Neural cell (in vitro differentiated cells): ENCODE measurements around the gene FOSL2. TPM values are rescaled to one million over a fixed set of nuclear protein-coding genes. Genes with fewer than 3 reads are reported as not detected.

Source experiments
- H2AFZ ChIP-seq: fragments of 200-600, 300-800 bp; sonication (generic), shearing (Covaris generic); 2 replicates; pipeline ENCODE4 v1.6.0; 2014; ENCODE audit warnings: low read depth, mild to moderate bottlenecking, antibody characterized with exemption, low read length, moderate library complexity
- H3F3A ChIP-seq: fragments of 200-600 bp; shearing (Covaris generic); 2 replicates; pipeline ENCODE4 v1.6.1; 2016; ENCODE audit warnings: mild to moderate bottlenecking, moderate library complexity, mixed read lengths, antibody characterized with exemption, low read length; ENCODE audit not compliant: insufficient read depth, poor library complexity, severe bottlenecking
- H3K27ac ChIP-seq: fragments of 200-600, 300-800 bp; sonication (generic), shearing (Covaris generic); 2 replicates; pipeline ENCODE4 v1.5.1; 2014; ENCODE audit warnings: mild to moderate bottlenecking, low read length, moderate library complexity
- H3K27me3 ChIP-seq: fragments of 300-800, 200-600 bp; sonication (generic), shearing (Covaris generic); 2 replicates; pipeline ENCODE4 v1.6.0; 2014; ENCODE audit warnings: mild to moderate bottlenecking, low read depth, low read length, moderate library complexity; ENCODE audit not compliant: insufficient read depth
- H3K36me3 ChIP-seq: fragments of 300-800, 200-600 bp; sonication (generic), shearing (Covaris generic); 2 replicates; pipeline ENCODE4 v1.5.1; 2014; ENCODE audit warnings: mild to moderate bottlenecking, antibody characterized with exemption, low read length, moderate library complexity; ENCODE audit not compliant: insufficient read depth
- H3K4me2 ChIP-seq: fragments of 300-800, 200-600 bp; sonication (generic), shearing (Covaris generic); 2 replicates; pipeline ENCODE4 v1.6.0; 2014; ENCODE audit warnings: mild to moderate bottlenecking, low read length
- H3K4me3 ChIP-seq: fragments of 300-800, 200-600 bp; sonication (generic), shearing (Covaris generic); 2 replicates; pipeline ENCODE4 v1.5.1; 2014; ENCODE audit warnings: mild to moderate bottlenecking, low read length, moderate library complexity
- H3K79me2 ChIP-seq: fragments of 200-600 bp; shearing (Covaris generic); replicated peaks from 2 replicates; pipeline ENCODE4 v1.6.0; 2014; ENCODE audit warnings: mild to moderate bottlenecking, low read length, moderate library complexity; ENCODE audit not compliant: insufficient read depth
- H3K9ac ChIP-seq: fragments of 300-800, 200-600 bp; sonication (generic), shearing (Covaris generic); 2 replicates; pipeline ENCODE4 v1.6.1; 2016; ENCODE audit warnings: mild to moderate bottlenecking, low read length, mixed read lengths
- H3K9me2 ChIP-seq: fragments of 200-600 bp; shearing (Covaris generic); 2 replicates; pipeline ENCODE4 v1.6.1; 2016; ENCODE audit warnings: mild to moderate bottlenecking, low read length, mixed read lengths; ENCODE audit not compliant: insufficient read depth
- H3K9me3 ChIP-seq: fragments of 200-600, 300-800 bp; sonication (generic), shearing (Covaris generic); 2 replicates; pipeline ENCODE4 v1.6.1; 2016; ENCODE audit warnings: mild to moderate bottlenecking, mixed run types, low read length, moderate library complexity, mixed read lengths
- H4K20me1 ChIP-seq: fragments of 200-600 bp; shearing (Covaris generic); 2 replicates; pipeline ENCODE4 v1.6.1; 2016; ENCODE audit warnings: mild to moderate bottlenecking, mixed run types; ENCODE audit not compliant: insufficient read depth
- EP300 ChIP-seq: fragments of 450-650 bp; conservative IDR thresholded peaks from 2 replicates; pipeline ENCODE4 v1.6.1; 2014; ENCODE audit warnings: antibody characterized with exemption, mild to moderate bottlenecking, moderate library complexity; ENCODE audit not compliant: poor library complexity, severe bottlenecking
- EZH2 ChIP-seq: fragments of 200-600, 300-800 bp; shearing (Covaris generic), sonication (generic); IDR thresholded peaks from 2 replicates; pipeline ENCODE4 v1.6.1; 2014; ENCODE audit warnings: antibody characterized with exemption, low read length, borderline replicate concordance, mild to moderate bottlenecking; ENCODE audit not compliant: insufficient read depth, poor library complexity, severe bottlenecking
- MXI1 ChIP-seq: fragments of 450-650 bp; conservative IDR thresholded peaks from 2 replicates; pipeline ENCODE4 v1.6.1; 2014; ENCODE audit warnings: antibody characterized with exemption, mild to moderate bottlenecking; ENCODE audit not compliant: poor library complexity, severe bottlenecking
- POLR2AphosphoS5 ChIP-seq: IDR thresholded peaks from 2 replicates; pipeline ENCODE4 v1.6.1; 2012
- RAD21 ChIP-seq: fragments of 450-650 bp; conservative IDR thresholded peaks from 2 replicates; pipeline ENCODE4 v1.6.1; 2014; ENCODE audit warnings: antibody characterized with exemption, mild to moderate bottlenecking, moderate library complexity
- SMC3 ChIP-seq: fragments of 450-650 bp; conservative IDR thresholded peaks from 2 replicates; pipeline ENCODE4 v1.6.1; 2014; ENCODE audit warnings: antibody characterized with exemption, mild to moderate bottlenecking, moderate library complexity; ENCODE audit not compliant: poor library complexity
- TAF1 ChIP-seq: IDR thresholded peaks from 2 replicates; pipeline ENCODE4 v1.6.1; 2012; ENCODE audit warnings: low read depth
- polyA plus RNA-seq: library from polyadenylated mRNA; depleted of rRNA; stranded (reverse); fragments of >200 nt; gene quantifications from 2 replicates; pipeline ENCODE4 v1.2.3, GENCODE V29; 2014
- TF ChIP-seq, protein P1 (sequence below): IDR thresholded peaks from 2 replicates; pipeline ENCODE4 v1.6.1; 2012; ENCODE audit warnings: borderline replicate concordance
- TF ChIP-seq, protein P2 (sequence below): fragments of 450-650 bp; IDR thresholded peaks from 2 replicates; pipeline ENCODE4 v1.5.1; 2014; ENCODE audit warnings: antibody characterized with exemption, mild to moderate bottlenecking, moderate library complexity; ENCODE audit not compliant: poor library complexity, severe bottlenecking

Gene FOSL2
- polyA plus RNA-seq, 1 donor from 2014 or later: 2.8 TPM

DNA sequence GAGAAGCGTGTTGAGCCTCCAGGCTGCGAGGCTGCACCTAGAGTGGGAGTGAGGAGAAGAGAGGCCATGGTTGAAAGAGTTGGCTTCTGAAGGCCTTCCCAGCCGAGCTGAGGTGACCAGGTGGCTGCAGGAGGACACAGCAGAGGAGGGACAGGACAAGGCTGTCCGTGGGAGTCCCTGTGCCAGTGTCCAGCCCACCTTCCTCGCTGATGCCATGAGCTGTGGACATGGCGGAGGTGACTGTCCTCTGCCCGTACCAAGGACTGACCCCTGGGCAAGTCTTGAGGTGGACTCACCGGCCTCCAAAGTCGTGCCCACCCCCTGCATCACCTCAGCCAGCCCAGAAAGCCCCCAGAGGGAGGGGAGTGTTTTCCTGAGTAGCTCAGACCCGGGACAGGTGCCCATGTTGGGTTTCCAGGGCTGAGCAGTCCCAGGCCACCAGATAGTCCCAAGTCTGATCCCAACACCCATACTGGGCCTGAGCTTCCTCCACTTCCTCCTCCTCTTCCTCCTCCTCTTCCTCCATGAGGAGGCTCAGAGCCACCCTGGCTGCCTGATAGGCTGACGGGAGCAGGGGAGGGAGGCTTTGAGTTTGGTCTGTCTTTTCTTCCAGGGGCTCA is 43.0 kb upstream of the FOSL2 start:
- no peaks in the 10 kb centered on the region for H3K36me3 ChIP-seq
- H3K27ac ChIP-seq: no peak overlapping the region
- no peak overlapping the region for H3K4me3 ChIP-seq
- no peaks in the 10 kb centered on the region for H3K27me3 ChIP-seq
- H3K9me2 ChIP-seq: no peaks in the 10 kb centered on the region
- no peak overlapping the region for H3K9ac ChIP-seq
- H4K20me1 ChIP-seq: no peaks in the 10 kb centered on the region
- no peaks in the 10 kb centered on the region for H3K79me2 ChIP-seq
- H3F3A ChIP-seq: no peaks in the 10 kb centered on the region
- TF ChIP-seq RAD21 (no peak), EZH2 (no peak), POLR2AphosphoS5 (no peak), SMC3 (no peak), MXI1 (no peak), EP300 (no peak)
- TF ChIP-seq, protein P1, sequence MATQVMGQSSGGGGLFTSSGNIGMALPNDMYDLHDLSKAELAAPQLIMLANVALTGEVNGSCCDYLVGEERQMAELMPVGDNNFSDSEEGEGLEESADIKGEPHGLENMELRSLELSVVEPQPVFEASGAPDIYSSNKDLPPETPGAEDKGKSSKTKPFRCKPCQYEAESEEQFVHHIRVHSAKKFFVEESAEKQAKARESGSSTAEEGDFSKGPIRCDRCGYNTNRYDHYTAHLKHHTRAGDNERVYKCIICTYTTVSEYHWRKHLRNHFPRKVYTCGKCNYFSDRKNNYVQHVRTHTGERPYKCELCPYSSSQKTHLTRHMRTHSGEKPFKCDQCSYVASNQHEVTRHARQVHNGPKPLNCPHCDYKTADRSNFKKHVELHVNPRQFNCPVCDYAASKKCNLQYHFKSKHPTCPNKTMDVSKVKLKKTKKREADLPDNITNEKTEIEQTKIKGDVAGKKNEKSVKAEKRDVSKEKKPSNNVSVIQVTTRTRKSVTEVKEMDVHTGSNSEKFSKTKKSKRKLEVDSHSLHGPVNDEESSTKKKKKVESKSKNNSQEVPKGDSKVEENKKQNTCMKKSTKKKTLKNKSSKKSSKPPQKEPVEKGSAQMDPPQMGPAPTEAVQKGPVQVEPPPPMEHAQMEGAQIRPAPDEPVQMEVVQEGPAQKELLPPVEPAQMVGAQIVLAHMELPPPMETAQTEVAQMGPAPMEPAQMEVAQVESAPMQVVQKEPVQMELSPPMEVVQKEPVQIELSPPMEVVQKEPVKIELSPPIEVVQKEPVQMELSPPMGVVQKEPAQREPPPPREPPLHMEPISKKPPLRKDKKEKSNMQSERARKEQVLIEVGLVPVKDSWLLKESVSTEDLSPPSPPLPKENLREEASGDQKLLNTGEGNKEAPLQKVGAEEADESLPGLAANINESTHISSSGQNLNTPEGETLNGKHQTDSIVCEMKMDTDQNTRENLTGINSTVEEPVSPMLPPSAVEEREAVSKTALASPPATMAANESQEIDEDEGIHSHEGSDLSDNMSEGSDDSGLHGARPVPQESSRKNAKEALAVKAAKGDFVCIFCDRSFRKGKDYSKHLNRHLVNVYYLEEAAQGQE: no peak
- TF ChIP-seq, protein P2, sequence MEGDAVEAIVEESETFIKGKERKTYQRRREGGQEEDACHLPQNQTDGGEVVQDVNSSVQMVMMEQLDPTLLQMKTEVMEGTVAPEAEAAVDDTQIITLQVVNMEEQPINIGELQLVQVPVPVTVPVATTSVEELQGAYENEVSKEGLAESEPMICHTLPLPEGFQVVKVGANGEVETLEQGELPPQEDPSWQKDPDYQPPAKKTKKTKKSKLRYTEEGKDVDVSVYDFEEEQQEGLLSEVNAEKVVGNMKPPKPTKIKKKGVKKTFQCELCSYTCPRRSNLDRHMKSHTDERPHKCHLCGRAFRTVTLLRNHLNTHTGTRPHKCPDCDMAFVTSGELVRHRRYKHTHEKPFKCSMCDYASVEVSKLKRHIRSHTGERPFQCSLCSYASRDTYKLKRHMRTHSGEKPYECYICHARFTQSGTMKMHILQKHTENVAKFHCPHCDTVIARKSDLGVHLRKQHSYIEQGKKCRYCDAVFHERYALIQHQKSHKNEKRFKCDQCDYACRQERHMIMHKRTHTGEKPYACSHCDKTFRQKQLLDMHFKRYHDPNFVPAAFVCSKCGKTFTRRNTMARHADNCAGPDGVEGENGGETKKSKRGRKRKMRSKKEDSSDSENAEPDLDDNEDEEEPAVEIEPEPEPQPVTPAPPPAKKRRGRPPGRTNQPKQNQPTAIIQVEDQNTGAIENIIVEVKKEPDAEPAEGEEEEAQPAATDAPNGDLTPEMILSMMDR: no peak
- H3K9me3 ChIP-seq: no peaks in the 10 kb centered on the region
- H3K4me2 ChIP-seq: no peak overlapping the region
- no peak overlapping the region for H2AFZ ChIP-seq

DNA sequence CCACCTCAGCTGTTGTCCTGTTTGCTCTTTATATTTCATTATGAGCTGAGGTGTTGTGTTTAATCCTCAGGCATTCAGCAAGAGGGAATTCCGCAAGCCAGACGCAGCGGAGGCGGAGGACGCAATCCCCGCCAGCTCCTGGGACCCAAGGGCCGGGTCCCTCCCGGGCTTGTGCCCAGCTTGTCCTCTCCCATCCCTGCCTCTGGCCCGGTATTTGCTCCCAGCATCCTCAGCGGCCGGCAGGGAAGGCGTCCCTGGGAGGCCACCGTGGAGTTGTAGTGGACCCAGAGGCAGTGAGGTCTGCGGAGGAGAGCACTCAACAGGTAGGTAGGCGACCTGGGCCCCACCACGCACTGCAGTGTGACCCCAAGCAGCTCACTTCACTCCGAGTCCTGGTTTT is 42.5 kb upstream of the FOSL2 start:
- Histone ChIP-seq H3K9me3 (no peaks in the 10 kb centered on the region), H3K79me2 (no peaks in the 10 kb centered on the region), H3K27me3 (no peaks in the 10 kb centered on the region), H3K4me2 (no peak overlapping the region), H3K27ac (no peak overlapping the region), H2AFZ (no peak overlapping the region), H3K4me3 (no peak overlapping the region), H3F3A (no peaks in the 10 kb centered on the region), H4K20me1 (no peaks in the 10 kb centered on the region), H3K9me2 (no peaks in the 10 kb centered on the region), H3K9ac (no peak overlapping the region), H3K36me3 (no peaks in the 10 kb centered on the region)
- no peak for TF ChIP-seq RAD21
- no peak for TF ChIP-seq SMC3
- TF ChIP-seq TAF1: no peak
- TF ChIP-seq EP300: no peak
- TF ChIP-seq, protein P1: no peak
- TF ChIP-seq POLR2AphosphoS5: no peak
- no peak for TF ChIP-seq MXI1
- no peak for TF ChIP-seq EZH2
- TF ChIP-seq, protein P2: no peak
